Subcutaneous abdominal adipose tissue (tissue), 5 donors: ENCODE data around the gene SH2B3.
"Not testable (repeated sequence)": the region's sequence is repeated elsewhere in the genome, so short reads cannot be mapped to it uniquely, and the experiment has no call there.

Experiments
- H3K27ac ChIP-seq: one replicate; pipeline ENCODE4 v1.7.0; 2013; ENCODE audit warnings: low read depth, mild to moderate bottlenecking, inconsistent platforms, low read length, moderate library complexity
- H3K27me3 ChIP-seq, 5 donors: one replicate each; pipeline ENCODE4 v1.7.0; 2013; ENCODE audit warnings: low read length in 5 of 5, inconsistent platforms in 1 of 5; ENCODE audit not compliant: control insufficient read depth in 5 of 5, insufficient read depth in 4 of 5
- H3K36me3 ChIP-seq, 5 donors: one replicate each; pipeline ENCODE4 v1.7.0; 2013; ENCODE audit warnings: low read length in 5 of 5; ENCODE audit not compliant: control insufficient read depth in 5 of 5, insufficient read depth in 5 of 5
- H3K4me1 ChIP-seq, 5 donors: one replicate each; pipeline ENCODE4 v1.7.0; 2013; ENCODE audit warnings: low read length in 5 of 5, mild to moderate bottlenecking in 3 of 5, moderate library complexity in 1 of 5; ENCODE audit not compliant: control insufficient read depth in 5 of 5, insufficient read depth in 5 of 5
- H3K4me3 ChIP-seq, 5 donors: one replicate each; pipeline ENCODE4 v1.7.0; 2013; ENCODE audit warnings: low read length in 5 of 5, low read depth in 1 of 5
- H3K9ac ChIP-seq, 5 donors: one replicate each; pipeline ENCODE4 v1.7.0; 2013; ENCODE audit warnings: low read length in 5 of 5, mild to moderate bottlenecking in 4 of 5, moderate library complexity in 3 of 5
- H3K9me3 ChIP-seq, 5 donors: one replicate each; pipeline ENCODE4 v1.7.0; 2013; ENCODE audit warnings: low read length in 5 of 5; ENCODE audit not compliant: control insufficient read depth in 5 of 5
- donor health status: healthy.
- donor health status: healthy.
- donor health status: healthy.
- donor health status: healthy.
- donor health status: healthy.

SH2B3 gene

DNA sequence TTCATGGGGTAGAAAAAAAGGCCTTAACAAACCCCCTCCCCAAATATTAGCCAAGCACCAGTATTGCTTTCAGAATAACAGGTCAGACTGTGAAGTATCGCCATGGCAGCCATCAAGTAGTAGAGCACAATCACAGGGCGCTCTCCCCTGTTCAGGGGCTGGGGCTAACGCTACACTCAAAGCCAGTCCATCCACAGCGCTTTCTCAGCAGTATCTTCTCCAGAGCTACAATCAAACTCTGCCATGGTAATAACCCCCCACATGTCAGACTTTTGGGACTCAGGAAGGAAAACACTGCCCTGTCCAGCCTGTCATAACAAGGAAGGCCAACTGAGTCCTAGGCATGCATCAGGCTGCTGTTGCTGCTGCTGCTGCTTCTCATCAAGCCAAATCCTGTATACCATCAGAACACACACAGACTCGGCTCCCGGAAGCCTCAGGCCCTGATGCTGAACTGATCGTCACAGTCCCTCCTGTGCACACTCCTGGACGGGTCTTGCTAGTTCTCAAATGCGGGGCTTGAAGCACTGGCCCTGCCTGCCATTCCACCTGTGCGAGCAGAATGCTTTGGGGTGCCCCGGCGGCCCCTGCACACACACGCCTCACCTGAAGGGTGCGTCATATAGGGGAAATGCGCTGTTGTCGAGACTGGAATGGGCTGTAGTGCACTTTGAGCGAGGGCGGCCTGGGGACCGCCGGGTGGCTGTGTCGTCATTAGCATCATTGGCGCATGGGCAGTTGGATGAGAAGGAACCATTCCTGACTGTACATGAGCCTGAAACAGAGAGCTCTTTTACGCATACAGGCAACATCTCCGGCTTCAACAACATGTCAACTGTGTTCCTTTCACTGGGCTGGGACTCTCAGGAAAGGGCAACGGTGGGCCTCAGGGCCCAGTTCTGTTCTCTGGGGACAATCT lies 47.6 kb downstream of the SH2B3 start:
- Histone ChIP-seq H3K27ac (no peak overlapping the region), H3K4me3 (no peak overlapping the region), H3K4me1 (peaks cover 0 to 30% (median 17%) of the 10 kb centered on the region in 5 donors), H3K9ac (no peak overlapping the region), H3K36me3 (peaks cover 11 to 87% (median 80%) of the 10 kb centered on the region in 5 donors), H3K9me3 (no peaks in the 10 kb centered on the region), H3K27me3 (no peaks in the 10 kb centered on the region)

GRCh38 chr12:111454311-111454710 lies 48.6 kb downstream of the SH2B3 start:
- Histone ChIP-seq H3K9me3 (no peaks in the 10 kb centered on the region), H3K4me3 (no peak overlapping the region), H3K27ac (no peak overlapping the region), H3K27me3 (no peaks in the 10 kb centered on the region), H3K36me3 (peaks cover 14 to 83% (median 76%) of the 10 kb centered on the region in 5 donors), H3K9ac (no peak overlapping the region), H3K4me1 (peaks cover 1 to 21% (median 10%) of the 10 kb centered on the region in 5 donors)

DNA sequence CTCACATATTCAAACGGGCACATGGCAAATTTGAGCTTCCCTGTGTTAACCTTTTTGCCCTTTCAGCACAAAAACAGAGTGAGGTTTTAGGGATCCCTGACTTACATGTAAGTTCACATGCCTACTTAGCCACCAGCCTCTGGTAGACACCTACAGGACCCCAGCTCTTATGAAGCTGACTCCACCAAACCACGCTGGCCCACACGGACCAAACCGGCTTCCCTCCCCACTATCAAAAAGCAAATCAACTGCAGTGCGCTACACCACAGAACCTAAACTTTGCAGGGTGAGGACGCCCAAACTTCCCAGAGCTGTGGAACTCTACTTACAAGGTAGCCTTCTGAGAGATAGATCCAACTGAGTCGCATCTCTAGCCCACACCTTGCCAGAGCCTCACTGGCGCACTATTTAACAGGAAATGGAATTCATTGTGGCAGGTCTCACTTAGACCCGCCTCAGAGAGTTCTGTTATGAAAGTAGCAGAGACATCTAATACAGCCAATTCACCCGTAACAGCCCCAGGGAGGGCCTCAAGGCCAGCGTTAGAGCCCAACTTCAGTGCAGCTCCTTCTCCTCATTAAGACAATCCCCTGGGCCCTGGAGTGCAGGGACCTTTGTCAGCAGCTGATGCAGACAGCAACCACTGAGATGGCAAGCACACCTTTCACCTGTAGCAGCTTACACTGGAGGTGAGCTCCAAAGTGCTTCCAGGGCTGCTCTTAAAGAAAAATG lies 49.2 kb downstream of the SH2B3 start:
- H3K9ac ChIP-seq = no peak overlapping the region
- H3K27ac ChIP-seq = no peak overlapping the region
- H3K9me3 ChIP-seq = no peaks in the 10 kb centered on the region
- no peak overlapping the region for H3K4me3 ChIP-seq
- H3K4me1 ChIP-seq = peaks cover 1 to 16% (median 9%) of the 10 kb centered on the region in 5 donors
- no peaks in the 10 kb centered on the region for H3K27me3 ChIP-seq
- H3K36me3 ChIP-seq = peaks cover 14 to 80% (median 72%) of the 10 kb centered on the region in 5 donors

GRCh38 chr12:111455448-111456320 lies 50.0 kb downstream of the SH2B3 start:
- Histone ChIP-seq H3K9me3 (no peaks in the 10 kb centered on the region), H3K9ac (no peak overlapping the region), H3K27me3 (no peaks in the 10 kb centered on the region), H3K36me3 (peaks cover 14 to 78% (median 67%) of the 10 kb centered on the region in 5 donors), H3K4me1 (peaks cover 1 to 13% (median 7%) of the 10 kb centered on the region in 5 donors), H3K4me3 (no peak overlapping the region), H3K27ac (no peak overlapping the region)

- Histone ChIP-seq H3K9ac (no peak overlapping the region), H3K36me3 (peaks cover 9 to 71% (median 56%) of the 10 kb centered on the region in 5 donors), H3K4me1 (peaks cover 1 to 5% (median 3%) of the 10 kb centered on the region in 5 donors), H3K9me3 (no peaks in the 10 kb centered on the region), H3K27me3 (no peaks in the 10 kb centered on the region), H3K27ac (no peak overlapping the region), H3K4me3 (no peak overlapping the region)
Measured at GRCh38 chr12:111457071-111457470, 51.3 kb downstream of the SH2B3 start.

GRCh38 chr12:111457577-111457976 lies 51.9 kb downstream of the SH2B3 start:
- no peak overlapping the region for H3K27ac ChIP-seq
- H3K4me1 ChIP-seq = peaks cover 1 to 5% (median 3%) of the 10 kb centered on the region in 5 donors
- H3K27me3 ChIP-seq = no peaks in the 10 kb centered on the region
- H3K36me3 ChIP-seq = peaks cover 9 to 67% (median 52%) of the 10 kb centered on the region in 5 donors
- H3K4me3 ChIP-seq = no peak overlapping the region
- H3K9ac ChIP-seq = no peak overlapping the region
- no peaks in the 10 kb centered on the region for H3K9me3 ChIP-seq

- H3K4me3 ChIP-seq = no peak overlapping the region
- H3K9ac ChIP-seq = no peak overlapping the region
- peaks cover 9 to 59% (median 41%) of the 10 kb centered on the region in 5 donors for H3K36me3 ChIP-seq
- no peaks in the 10 kb centered on the region for H3K9me3 ChIP-seq
- no peaks in the 10 kb centered on the region for H3K27me3 ChIP-seq
- H3K27ac ChIP-seq = no peak overlapping the region
- peaks cover 1 to 5% (median 3%) of the 10 kb centered on the region in 5 donors for H3K4me1 ChIP-seq
Measured at GRCh38 chr12:111458546-111459172, 52.9 kb downstream of the SH2B3 start.

DNA sequence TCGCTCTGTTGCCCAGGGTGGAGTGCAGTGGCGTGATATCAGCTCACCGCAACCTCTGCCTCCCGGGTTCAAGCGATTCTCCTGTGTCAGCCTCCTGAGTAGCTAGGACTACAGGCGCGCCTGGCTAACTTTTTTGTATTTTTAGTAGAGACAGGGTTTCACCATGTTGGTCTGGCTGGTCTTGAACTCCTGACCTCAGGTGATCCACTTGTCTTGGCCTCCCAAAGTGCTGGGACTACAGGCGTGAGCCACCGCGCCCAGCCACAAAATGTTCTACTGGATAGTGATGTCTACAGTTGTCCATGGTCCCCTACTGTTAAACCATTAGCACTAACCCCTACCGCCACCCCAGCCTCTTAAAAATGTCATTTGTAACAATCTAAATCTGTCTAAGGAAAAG lies 54.4 kb downstream of the SH2B3 start:
- H3K4me3 ChIP-seq, H3K9me3 ChIP-seq, H3K9ac ChIP-seq, H3K27me3 ChIP-seq, H3K4me1 ChIP-seq, H3K27ac ChIP-seq: not testable (repeated sequence)
- peaks cover 9 to 52% (median 26%) of the 10 kb centered on the region in 5 donors for H3K36me3 ChIP-seq

DNA sequence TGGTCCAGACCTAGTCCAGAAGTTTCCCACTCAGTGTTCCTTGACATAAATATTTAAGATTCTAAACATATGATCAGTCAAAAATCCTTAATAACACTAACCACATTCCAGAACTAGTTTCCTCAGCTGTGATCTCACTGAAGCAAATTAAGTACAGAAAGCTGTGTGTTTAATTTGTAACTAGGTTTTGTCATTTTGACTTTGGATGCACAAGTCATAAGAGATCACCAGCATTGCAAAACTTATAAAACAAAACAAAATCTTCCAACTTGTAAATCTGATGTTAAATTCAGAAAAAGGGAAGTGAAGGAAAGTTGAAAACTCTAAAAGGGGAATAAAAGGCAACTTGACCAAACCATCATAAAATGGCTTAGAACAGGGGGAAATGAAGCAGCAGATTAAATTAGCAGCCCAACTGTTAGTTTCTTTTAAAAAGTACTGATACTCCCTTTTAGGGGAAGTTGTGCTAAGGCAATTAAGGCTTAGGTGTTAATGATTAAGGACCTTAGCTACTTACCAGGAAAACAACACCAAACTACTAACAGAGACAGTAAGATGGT lies 56.6 kb downstream of the SH2B3 start:
- H3K27me3 ChIP-seq = no peaks in the 10 kb centered on the region
- no peak overlapping the region for H3K4me3 ChIP-seq
- peak overlapping the region in 1 of 5 donors; percentile 30 for H3K9ac ChIP-seq
- H3K36me3 ChIP-seq = peaks cover 3 to 34% (median 10%) of the 10 kb centered on the region in 5 donors
- H3K4me1 ChIP-seq = peaks cover 0 to 3% (median 0%) of the 10 kb centered on the region in 5 donors
- H3K27ac ChIP-seq = no peak overlapping the region
- no peaks in the 10 kb centered on the region for H3K9me3 ChIP-seq
